Mesendoderm (in vitro differentiated cells): ENCODE results near the gene BUB3. TPM values are rescaled to one million over a fixed set of nuclear protein-coding genes. Genes with fewer than 3 reads are reported as not detected.

Source experiments
- DNase-seq: peaks from one replicate; pipeline ENCODE4 v3.0.0; 2013
- H2AK5ac ChIP-seq: 2 replicates; pipeline ENCODE4 v1.6.1; 2013; ENCODE audit warnings: low read length, inconsistent platforms
- H2BK120ac ChIP-seq: 2 replicates; pipeline ENCODE4 v1.6.1; 2013; ENCODE audit warnings: low read depth, mild to moderate bottlenecking, low read length, moderate library complexity, mixed read lengths
- H2BK15ac ChIP-seq: replicated peaks from 2 replicates; pipeline ENCODE4 v1.6.1; 2013; ENCODE audit warnings: low read depth, mild to moderate bottlenecking, moderate library complexity
- H2BK5ac ChIP-seq: 2 replicates; pipeline ENCODE4 v1.6.1; 2013; ENCODE audit warnings: low read length, inconsistent platforms
- H3K18ac ChIP-seq: 2 replicates; pipeline ENCODE4 v1.6.1; 2013; ENCODE audit warnings: mild to moderate bottlenecking, low read length, mixed read lengths
- H3K23ac ChIP-seq: one replicate; pipeline ENCODE4 v1.6.1; 2013; ENCODE audit warnings: low read length
- H3K27ac ChIP-seq: 2 replicates; pipeline ENCODE4 v1.5.1; 2013; ENCODE audit warnings: low read depth, mild to moderate bottlenecking, inconsistent platforms, low read length, moderate library complexity
- H3K27me3 ChIP-seq: 2 replicates; pipeline ENCODE4 v1.6.1; 2013; ENCODE audit warnings: low read length, control low read depth, mild to moderate bottlenecking, inconsistent platforms; ENCODE audit not compliant: insufficient read depth, poor library complexity
- H3K36me3 ChIP-seq: 2 replicates; pipeline ENCODE4 v1.6.1; 2013; ENCODE audit warnings: low read length, inconsistent platforms; ENCODE audit not compliant: control insufficient read depth, insufficient read depth
- H3K4ac ChIP-seq: one replicate; pipeline ENCODE4 v1.6.1; 2013; ENCODE audit warnings: low read depth, mild to moderate bottlenecking, low read length, moderate library complexity
- H3K4me1 ChIP-seq: 2 replicates; pipeline ENCODE4 v1.6.1; 2013; ENCODE audit warnings: low read depth, low read length, inconsistent platforms; ENCODE audit not compliant: control insufficient read depth
- H3K4me2 ChIP-seq: 2 replicates; pipeline ENCODE4 v1.6.1; 2013; ENCODE audit warnings: low read length
- H3K4me3 ChIP-seq: 2 replicates; pipeline ENCODE4 v1.5.1; 2013; ENCODE audit warnings: mild to moderate bottlenecking, low read length
- H3K56ac ChIP-seq: one replicate; pipeline ENCODE4 v1.6.1; 2013; ENCODE audit warnings: low read length
- H3K79me1 ChIP-seq: 2 replicates; pipeline ENCODE4 v1.6.1; 2013; ENCODE audit warnings: low read length, inconsistent platforms
- H3K79me2 ChIP-seq: 2 replicates; pipeline ENCODE4 v1.6.1; 2013; ENCODE audit warnings: mild to moderate bottlenecking, low read length; ENCODE audit not compliant: control insufficient read depth, insufficient read depth
- H3K9ac ChIP-seq: 2 replicates; pipeline ENCODE4 v1.6.1; 2013; ENCODE audit warnings: low read length, inconsistent platforms
- H4K5ac ChIP-seq: one replicate; pipeline ENCODE4 v1.6.1; 2013; ENCODE audit warnings: low read length
- H4K8ac ChIP-seq: one replicate; pipeline ENCODE4 v1.6.1; 2013; ENCODE audit warnings: low read depth, mild to moderate bottlenecking, control low read depth, low read length, moderate library complexity
- WGBS: extraction: QIAGEN DNeasy Blood & Tissue Kit; methylation state at CpG from one replicate; pipeline ENCODE4 v1.1.7; 2013; ENCODE audit warnings: low lambda C conversion rate, missing lambda C conversion rate; ENCODE audit not compliant: insufficient coverage; ENCODE audit errors: extremely low coverage; 5-methylcytosine and 5-hydroxymethylcytosine counted together
- polyA plus RNA-seq, 2 experiments: library from polyadenylated mRNA; stranded (reverse); fragments of 200-250 nt; gene quantifications; one replicate each; pipeline ENCODE4 v1.2.3, GENCODE V29; 2013

The BUB3 gene
- polyA plus RNA-seq (2013, experiment 1 of 2): 114 TPM
- polyA plus RNA-seq (2013, experiment 2 of 2): 115 TPM

- peaks cover 34% of the 10 kb centered on the region for H3K79me2 ChIP-seq
- H3K4me1 ChIP-seq: no peaks in the 10 kb centered on the region
- H3K9ac ChIP-seq: peak within 1 kb of the TSS; percentile 91
- H2BK120ac ChIP-seq: peak within 1 kb of the TSS; percentile 39
- H3K27me3 ChIP-seq: peaks cover 21% of the 10 kb centered on the region
- no peak within 1 kb of the TSS for H3K4ac ChIP-seq
- peak; percentile 100 for DNase-seq
- peak within 1 kb of the TSS; percentile 83 for H3K18ac ChIP-seq
- H2BK15ac ChIP-seq: no peak within 1 kb of the TSS
- no peak within 1 kb of the TSS for H2AK5ac ChIP-seq
- peak within 1 kb of the TSS; percentile 18 for H3K27ac ChIP-seq
- peaks cover 5% of the 10 kb centered on the region for H3K79me1 ChIP-seq
- H3K4me3 ChIP-seq: peak within 1 kb of the TSS; percentile 84
- peak within 1 kb of the TSS; percentile 69 for H3K4me2 ChIP-seq
- no peak within 1 kb of the TSS for H3K23ac ChIP-seq
- H4K8ac ChIP-seq: no peak within 1 kb of the TSS
- H3K36me3 ChIP-seq: peaks cover 7% of the 10 kb centered on the region
- peak within 1 kb of the TSS; percentile 95 for H3K56ac ChIP-seq
- no CpG with 5 or more reads among the region's 50 CpGs for WGBS
- H2BK5ac ChIP-seq: peak within 1 kb of the TSS; percentile 64
- peak within 1 kb of the TSS; percentile 65 for H4K5ac ChIP-seq
Measured at GRCh38 chr10:123154092-123154710, at the start of gene BUB3. TSS of gene BUB3 (plus strand) at chr10:123154402. CDS start at chr10:123154918, 516 bp downstream.

GRCh38 chr10:123109466-123109865 lies 44.7 kb upstream of the BUB3 start:
- Histone ChIP-seq H3K36me3 (no peaks in the 10 kb centered on the region), H2BK120ac (no peak overlapping the region), H3K4ac (no peak overlapping the region), H2AK5ac (no peak overlapping the region), H3K79me2 (no peaks in the 10 kb centered on the region), H3K4me2 (no peak overlapping the region), H4K8ac (no peak overlapping the region), H2BK5ac (no peak overlapping the region), H3K18ac (no peak overlapping the region), H2BK15ac (no peak overlapping the region), H3K4me3 (no peak overlapping the region), H3K27me3 (no peaks in the 10 kb centered on the region), H3K9ac (no peak overlapping the region), H4K5ac (no peak overlapping the region), H3K23ac (no peak overlapping the region), H3K27ac (no peak overlapping the region), H3K79me1 (no peaks in the 10 kb centered on the region), H3K56ac (no peak overlapping the region), H3K4me1 (no peaks in the 10 kb centered on the region)
- WGBS: no CpG with 5 or more reads among the region's 7 CpGs
- no peak for DNase-seq

DNA sequence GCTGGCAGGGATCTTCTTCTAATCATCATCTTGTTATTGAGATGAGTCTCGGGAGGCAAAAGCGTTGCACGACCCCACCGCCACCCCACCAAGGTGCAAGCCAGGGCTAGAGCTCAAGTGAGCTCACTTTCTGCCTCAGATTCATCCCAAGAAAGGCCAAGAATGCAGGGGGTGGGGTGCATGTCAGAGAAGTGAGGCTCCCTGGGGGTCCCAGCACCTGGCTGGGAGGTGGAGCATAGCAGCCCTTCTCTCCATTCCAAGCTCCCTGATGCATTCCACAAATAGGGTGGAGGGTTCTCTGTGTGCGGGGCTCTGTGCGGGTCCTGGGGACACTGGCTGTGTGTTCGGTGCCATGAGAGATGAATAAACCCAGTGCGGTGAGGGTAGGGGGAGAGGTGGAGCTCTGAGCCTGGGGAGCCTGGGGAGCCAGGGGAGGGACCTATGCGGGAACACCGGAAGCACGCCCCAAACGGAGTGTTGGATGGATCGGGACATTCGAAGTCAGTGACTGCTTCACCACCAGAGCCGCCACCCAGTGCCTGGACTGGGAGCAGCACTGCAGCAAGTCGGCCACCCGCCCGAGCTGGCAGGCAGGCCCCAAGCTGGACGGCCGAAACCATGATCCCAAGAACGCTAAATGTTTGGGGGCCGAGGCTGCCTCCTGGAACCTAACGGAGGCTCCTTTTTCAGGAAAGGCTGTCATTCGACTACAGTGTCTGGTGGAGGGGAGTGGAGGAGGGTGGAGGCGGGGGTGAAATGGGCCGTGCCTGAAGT lies 36.4 kb upstream of the BUB3 start:
- no peaks in the 10 kb centered on the region for H3K79me2 ChIP-seq
- H3K4ac ChIP-seq: no peak overlapping the region
- H3K56ac ChIP-seq: peak overlapping the region; percentile 73
- H4K5ac ChIP-seq: no peak overlapping the region
- no peak overlapping the region for H3K4me3 ChIP-seq
- no peak overlapping the region for H2BK120ac ChIP-seq
- H2BK15ac ChIP-seq: no peak overlapping the region
- H3K79me1 ChIP-seq: no peaks in the 10 kb centered on the region
- no peak overlapping the region for H2AK5ac ChIP-seq
- peak overlapping the region; percentile 24 for H3K9ac ChIP-seq
- no peak overlapping the region for H3K18ac ChIP-seq
- H3K27me3 ChIP-seq: no peaks in the 10 kb centered on the region
- peak overlapping the region; percentile 30 for H3K4me2 ChIP-seq
- WGBS: no CpG with 5 or more reads among the region's 26 CpGs
- peak; percentile 87 for DNase-seq
- no peak overlapping the region for H3K23ac ChIP-seq
- H4K8ac ChIP-seq: no peak overlapping the region
- H3K36me3 ChIP-seq: no peaks in the 10 kb centered on the region
- H3K27ac ChIP-seq: no peak overlapping the region
- H2BK5ac ChIP-seq: no peak overlapping the region
- peaks cover 4% of the 10 kb centered on the region for H3K4me1 ChIP-seq

DNA sequence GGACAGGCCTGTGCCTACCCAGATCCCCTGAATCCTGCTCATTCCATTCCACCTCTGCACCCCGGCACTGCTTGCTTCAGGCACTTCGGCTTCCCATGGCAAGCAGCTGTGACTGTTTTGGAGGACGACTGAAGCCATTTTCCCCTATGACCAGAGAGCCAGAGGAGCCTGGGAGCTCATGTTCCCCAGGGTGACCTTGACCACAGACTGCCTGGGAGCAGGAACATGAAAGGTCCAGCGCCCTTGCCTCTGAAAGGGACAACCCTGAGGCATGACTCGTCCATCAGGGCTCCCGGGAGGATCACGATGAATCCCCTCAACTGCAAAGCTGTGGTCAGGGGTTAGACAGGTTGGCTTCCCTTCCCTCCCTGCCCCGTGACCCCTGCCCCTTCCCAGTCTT lies 35.1 kb upstream of the BUB3 start:
- Histone ChIP-seq H2AK5ac (no peak overlapping the region), H3K79me1 (no peaks in the 10 kb centered on the region), H3K27me3 (no peaks in the 10 kb centered on the region), H3K4me1 (peaks cover 4% of the 10 kb centered on the region), H3K4ac (no peak overlapping the region), H3K18ac (no peak overlapping the region), H2BK15ac (no peak overlapping the region), H3K9ac (no peak overlapping the region), H3K56ac (no peak overlapping the region), H4K8ac (no peak overlapping the region), H3K23ac (no peak overlapping the region), H2BK120ac (no peak overlapping the region), H4K5ac (no peak overlapping the region), H3K27ac (no peak overlapping the region), H3K4me3 (no peak overlapping the region), H2BK5ac (no peak overlapping the region), H3K36me3 (no peaks in the 10 kb centered on the region), H3K79me2 (no peaks in the 10 kb centered on the region), H3K4me2 (no peak overlapping the region)
- no CpG with 5 or more reads among the region's 8 CpGs for WGBS
- DNase-seq: no peak

- H3K79me1 ChIP-seq: no peaks in the 10 kb centered on the region
- no peak for DNase-seq
Measured at GRCh38 chr10:123126246-123126645, 28.0 kb upstream of the BUB3 start.

More at GRCh38 chr10:123126246-123126645, 28.0 kb upstream of the BUB3 start:
- no peak overlapping the region for H3K18ac ChIP-seq
- no peak overlapping the region for H3K56ac ChIP-seq
- H3K4me1 ChIP-seq: no peaks in the 10 kb centered on the region
- H3K4ac ChIP-seq: no peak overlapping the region
- H4K8ac ChIP-seq: no peak overlapping the region
- no peak overlapping the region for H3K9ac ChIP-seq
- H2BK120ac ChIP-seq: no peak overlapping the region
- H3K27ac ChIP-seq: no peak overlapping the region
- no CpG with 5 or more reads among the region's 5 CpGs for WGBS
- H3K23ac ChIP-seq: no peak overlapping the region
- no peak overlapping the region for H4K5ac ChIP-seq
- H3K27me3 ChIP-seq: no peaks in the 10 kb centered on the region
- H2AK5ac ChIP-seq: no peak overlapping the region
- H2BK15ac ChIP-seq: no peak overlapping the region
- H2BK5ac ChIP-seq: no peak overlapping the region
- H3K36me3 ChIP-seq: no peaks in the 10 kb centered on the region
- H3K4me3 ChIP-seq: no peak overlapping the region
- no peak overlapping the region for H3K4me2 ChIP-seq
- no peaks in the 10 kb centered on the region for H3K79me2 ChIP-seq
